GM18907 (cell line): ENCODE data around the gene MEGF11.

Experiments used
- ATAC-seq: cut with Tn5 transposase; IDR thresholded peaks from one replicate; pipeline ENCODE4 v1.9.1; 2021; ENCODE audit warnings: mild to moderate bottlenecking, moderate library complexity; ENCODE audit not compliant: unreplicated experiment

MEGF11 gene

DNA sequence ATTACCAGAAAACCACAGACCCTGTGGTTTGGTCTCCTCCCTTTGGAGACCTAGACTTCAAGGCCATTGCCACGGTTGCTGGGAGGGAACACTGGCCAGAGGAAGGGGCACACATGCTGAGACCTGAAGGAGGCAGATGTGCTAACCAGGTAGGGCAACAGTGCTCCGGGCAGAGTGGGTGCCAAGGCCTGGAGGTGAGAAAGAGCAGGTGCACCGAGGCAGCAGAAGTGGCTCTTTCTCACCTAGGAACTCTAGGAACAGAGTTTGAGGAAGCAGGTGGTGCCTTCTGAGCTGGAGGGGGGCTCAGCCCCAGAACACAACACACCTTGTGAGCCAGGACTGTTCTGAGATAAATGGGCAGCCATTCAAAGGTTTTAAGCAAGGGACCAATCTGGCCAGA lies 106.1 kb downstream of the MEGF11 start:
- no peak for ATAC-seq

DNA sequence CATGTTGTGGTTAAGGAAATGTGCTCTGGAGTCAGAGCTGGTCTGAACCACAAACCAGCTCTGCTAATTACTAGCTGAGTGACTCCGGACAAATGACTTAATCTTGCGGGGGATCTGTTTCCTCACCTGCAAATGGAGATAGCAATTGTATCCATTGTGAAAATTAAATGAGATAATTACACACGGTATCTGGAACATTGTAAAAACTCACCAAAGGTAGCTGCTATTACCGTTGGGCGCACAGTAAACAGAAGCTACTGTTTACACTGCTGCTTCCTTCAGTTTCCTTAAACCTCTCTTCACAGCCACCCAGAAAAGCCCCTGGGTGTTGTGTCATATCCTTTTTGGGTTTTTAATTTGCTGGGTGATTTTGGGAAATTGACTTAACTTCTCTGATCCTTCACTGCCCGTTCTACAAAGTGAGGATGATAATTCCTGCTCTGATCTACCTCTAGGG lies 107.8 kb downstream of the MEGF11 start:
- no peak for ATAC-seq

DNA sequence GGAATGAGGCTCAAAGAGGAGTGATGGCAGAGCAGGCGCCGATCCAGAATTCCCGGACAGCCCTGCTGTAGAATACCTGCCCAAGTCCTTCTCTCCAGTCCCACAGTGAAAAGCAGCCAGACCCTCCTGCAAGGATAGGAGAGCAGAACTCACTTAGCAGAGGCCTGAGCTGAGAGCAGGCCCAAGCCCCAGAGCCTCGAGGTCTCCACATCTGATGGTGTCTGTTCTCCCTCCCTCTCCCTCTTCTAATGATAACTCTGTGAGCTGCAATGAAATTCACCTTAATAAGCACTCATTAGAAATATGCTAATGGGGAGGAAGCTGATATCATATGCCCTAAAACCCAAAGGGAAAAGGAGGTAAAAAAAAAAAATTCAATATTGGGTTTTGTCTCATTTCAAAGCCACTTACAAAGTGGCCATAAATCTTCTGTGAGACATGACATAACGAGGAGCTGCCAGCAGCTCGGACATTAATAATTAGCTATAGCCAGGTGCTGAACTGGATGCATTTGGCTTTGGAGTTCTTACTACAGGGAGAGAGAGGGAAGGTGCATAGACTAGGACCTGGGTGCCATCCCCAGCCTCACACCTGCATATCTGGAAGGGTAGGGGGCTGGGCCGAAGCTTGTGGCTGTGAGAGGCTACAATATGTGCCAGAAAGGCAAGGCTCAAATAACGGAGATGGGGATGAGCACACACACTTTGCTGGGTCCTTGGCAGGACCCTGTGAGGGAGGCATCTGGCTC lies 108.4 kb downstream of the MEGF11 start:
- ATAC-seq = no peak

DNA sequence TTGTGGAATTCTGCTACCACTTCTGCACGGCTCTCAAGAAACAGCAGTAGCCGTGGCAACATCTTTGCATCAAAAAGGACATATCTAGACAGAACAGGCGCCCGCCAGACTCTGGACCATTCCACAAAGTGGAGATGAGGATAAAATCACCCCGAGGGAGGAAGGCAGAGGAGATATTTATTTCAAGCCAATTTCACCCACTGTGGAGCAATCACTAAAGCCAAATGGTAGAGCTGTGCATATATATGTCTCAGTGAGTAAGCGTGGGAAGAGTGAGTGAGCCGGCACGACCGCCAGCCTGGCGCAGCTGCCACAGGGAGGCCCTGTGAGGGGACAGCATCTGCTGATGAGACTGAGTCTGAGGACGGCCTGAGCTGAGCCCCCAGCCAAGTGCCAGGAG lies 111.3 kb downstream of the MEGF11 start:
- no peak for ATAC-seq

DNA sequence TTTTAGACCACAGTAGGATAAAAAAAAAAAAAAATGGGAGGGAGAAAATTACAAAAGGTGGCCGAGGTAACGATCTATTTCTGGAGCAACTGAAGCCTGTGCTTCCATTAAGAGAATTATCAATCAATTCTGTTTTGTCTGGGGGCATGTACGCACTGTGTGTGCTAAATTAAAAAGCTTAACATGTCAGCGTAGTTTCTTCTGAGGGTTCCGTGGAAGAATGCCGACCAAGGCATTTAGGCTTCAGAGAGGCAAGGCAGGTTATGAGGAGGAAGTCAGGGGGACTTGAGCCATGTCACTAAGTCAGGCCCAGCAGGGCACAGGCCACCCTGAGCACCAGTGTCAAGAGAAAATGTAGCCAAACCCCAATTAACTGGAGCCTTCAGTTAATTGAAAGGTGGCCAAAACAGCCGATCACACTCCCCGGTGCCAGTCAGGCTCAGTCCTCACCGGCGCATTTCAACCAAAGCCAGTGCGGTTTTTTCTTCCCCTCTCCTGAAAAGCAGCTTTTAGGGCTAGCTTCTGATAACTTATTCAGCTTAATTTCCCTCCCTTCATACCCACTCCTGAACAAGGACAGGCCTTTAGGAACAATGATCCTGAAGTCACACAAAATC lies 113.9 kb downstream of the MEGF11 start:
- ATAC-seq = no peak

DNA sequence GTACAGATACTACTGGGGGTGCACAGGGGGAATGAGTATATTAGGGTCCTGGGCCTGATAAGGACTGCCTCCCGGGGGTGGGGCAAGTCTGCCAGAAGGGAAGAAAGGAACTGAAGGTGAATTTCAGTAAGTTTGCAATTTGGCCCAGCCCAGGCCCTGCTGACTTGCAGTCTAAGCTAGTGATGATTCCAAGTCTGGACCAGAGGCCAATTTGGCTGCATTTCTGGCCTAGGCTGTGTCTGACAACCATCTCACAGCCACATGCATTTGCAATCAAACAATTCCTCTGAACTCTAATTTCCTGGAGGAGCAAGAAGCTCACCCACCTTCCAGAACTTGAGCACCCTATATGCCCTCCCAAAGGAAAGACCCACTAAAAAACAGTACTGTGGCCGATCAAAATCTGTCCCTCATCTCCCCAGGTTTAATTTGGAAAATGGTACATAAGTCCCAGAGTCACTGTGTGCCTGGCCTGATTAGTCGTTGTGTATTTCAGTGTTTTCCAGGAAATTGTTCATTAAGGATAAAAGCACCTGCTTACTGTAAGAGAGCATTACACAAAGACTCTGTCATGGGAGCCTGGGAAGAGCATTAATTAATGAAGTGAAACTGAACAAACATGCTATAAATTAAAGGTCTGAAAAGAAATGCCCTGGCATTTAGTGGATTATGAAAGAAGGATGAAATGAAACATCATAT lies 114.5 kb downstream of the MEGF11 start:
- ATAC-seq = no peak

DNA sequence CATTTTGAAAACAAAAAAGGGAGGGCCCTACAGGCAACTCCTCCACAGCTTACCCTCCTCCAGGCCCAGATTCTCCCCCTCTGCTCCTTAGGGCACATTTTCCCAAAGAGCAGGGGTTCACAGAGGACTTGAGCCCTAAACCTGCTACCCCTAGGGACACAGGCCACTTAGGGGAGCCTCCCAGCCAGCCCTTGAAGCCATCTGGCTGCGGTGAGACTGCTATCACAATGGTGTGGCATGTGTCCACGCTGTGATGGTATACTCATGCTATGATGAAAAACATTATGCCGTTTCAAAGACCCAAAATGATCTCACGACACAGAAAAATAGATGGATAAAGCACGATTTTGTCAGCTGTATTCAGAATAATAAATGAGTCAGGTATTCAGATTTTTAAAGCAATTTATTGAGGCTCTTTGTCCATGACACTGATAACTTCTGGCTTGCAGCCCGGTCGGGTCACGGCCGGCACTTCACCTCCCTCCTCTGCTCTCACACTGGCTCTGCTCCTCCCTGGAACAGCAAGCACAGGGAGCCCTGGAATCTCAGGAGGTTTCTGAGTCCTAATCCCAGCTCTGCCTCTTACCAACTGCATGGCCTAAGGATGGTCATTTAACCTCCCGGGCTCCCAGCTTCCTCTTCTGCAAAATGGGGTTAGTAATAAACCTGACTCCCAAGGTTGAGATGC lies 115.3 kb downstream of the MEGF11 start:
- no peak for ATAC-seq

DNA sequence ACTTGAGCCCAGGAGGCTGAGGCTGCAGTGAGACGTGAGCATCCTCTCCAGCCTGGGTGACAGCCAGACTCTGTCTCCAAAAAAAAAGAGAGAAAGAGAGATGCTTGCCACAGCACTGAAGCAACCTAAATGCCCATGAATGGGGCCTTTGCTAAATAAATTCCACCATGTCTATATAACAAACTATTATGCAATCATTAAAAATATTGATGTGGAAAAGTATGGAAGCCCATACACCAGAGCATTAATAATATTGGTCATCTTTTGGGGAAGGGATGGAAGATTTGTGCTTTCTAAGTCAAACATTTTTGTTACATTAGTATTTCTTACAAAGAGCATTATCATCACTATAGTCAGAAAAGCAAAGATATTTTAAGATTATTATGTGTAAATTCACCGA lies 116.6 kb downstream of the MEGF11 start:
- no peak for ATAC-seq

DNA sequence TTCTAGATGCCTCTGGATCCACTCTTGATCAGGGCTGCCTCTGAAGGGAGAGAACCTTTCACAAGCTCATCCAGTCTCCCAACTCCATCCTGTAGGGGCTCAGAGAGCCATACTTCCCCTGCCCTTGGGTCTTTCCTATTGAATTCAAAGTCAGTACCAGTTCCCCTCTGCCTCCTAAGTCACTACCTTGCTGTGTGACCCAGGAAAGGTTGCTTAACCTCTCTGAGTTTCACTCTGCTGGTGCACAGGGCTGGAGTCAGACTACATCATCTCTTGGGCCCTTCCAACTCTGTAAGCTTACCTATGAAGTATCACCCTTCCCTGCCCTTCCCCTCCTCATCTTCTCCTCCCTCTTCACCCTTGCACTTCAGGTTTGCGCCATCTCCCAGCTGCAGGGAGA lies 117.9 kb downstream of the MEGF11 start:
- no peak for ATAC-seq

DNA sequence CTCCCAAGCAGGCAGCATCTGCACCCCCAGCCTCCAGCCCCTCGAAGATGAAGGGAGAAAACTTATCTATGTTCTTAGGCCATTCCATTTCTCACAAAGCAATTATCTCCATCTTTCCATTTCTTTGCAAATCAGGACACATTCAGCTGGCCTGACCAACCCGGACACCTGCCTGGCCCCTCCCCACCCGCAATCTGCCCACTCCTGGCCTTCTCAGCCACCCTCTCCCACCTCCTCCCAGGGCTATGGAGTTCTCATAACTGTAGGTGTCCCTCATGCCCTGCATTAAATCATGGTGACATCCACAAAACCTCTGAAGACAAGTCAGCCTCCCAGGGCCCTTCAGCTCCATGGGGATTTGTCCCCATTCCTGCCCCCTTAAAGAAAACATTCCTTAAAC lies 119.3 kb downstream of the MEGF11 start:
- no peak for ATAC-seq

DNA sequence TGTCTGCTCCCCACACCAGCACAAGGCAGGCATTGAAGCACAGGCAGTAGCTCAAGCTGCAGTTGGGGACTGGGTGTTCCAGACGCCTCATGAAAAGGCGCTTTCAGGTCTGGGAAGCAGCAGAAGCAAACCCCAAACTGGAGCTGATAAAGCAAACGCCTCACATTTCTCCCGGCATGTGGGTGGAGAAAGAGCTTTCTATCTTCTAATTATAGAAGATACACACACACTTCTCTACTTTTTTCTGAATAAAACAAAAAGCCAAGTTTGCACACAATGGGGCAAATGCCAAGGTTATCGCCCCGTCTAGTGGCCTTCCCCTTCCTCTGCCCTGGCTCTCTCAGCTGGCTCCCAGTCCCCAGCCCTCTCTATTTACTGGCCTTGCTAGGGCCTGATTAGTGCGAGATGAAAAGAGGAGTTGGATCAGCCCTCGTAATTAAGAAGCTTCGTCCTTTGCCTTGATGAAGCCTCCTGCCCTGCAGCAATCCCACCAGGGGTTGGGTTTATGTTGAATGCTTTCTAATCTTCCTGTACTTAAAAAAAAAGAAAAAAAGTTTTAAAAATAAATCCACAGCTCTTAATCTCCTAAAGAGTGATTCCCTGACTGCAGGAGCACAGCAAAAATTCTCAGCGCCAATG lies 120.2 kb downstream of the MEGF11 start:
- ATAC-seq = no peak

DNA sequence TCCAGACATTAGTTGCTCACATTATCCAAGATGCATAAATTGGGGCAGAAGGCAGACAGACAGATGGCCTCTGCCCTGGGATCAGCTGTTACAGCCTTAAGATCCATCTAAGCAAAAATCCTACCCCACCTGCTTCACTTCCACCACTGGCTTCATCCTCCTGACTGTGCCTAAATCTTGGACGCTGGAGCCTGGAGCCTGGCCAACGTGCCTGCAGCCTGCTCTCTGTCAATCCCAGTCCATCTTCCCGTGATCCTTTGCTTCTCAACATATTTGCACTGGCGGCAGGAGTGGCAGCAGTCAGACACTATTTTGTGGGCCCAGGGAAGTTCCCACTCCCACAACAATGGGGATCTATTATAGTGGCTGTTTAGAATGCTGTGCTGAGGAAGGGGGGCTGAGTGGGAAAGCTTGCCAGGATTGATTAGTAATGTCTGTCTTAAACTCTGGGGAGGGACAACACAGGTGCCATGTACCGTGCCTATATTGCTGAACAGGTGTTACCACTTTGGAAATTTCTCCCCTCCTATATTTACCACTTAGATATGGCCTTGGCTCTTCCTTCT lies 121.2 kb downstream of the MEGF11 start:
- ATAC-seq = no peak

DNA sequence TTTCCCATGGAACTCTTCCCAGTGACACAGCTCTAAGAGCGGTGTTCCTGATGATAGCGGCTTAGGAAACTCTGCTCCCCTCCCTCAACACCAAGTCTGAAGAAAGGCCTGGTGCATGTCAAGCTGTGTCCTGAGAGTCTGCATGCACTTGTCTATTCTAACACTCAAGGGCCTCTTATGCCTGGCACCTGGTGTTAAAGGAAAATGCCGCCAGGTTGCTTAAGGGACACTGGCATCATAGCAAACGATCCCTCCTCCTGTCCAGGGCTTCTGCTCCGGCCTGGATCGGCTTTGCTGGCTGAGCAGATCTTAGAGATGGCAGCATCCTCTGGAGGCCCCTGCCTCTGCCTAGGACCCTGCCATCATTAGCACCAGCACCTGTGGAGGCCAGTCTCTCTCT lies 121.7 kb downstream of the MEGF11 start:
- ATAC-seq = no peak

DNA sequence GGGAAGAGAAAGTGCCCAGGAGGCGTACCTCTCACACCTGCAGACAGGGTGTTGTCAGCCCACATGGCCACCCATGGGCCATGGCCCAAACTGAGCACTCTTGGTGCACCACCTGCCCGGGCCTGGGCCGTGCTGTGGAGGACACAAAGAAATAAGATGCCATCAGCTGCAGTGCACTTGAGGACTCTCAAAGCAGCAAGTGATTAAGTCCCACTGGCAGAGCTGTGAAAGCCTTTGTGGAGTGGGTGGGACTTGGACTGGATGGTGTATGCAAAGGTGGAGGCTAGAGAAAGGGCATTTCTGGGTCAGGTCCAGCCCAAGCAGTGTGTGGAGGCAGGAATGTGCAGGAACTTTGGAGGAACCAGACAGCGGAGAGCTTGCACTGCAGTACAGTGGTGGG lies 122.3 kb downstream of the MEGF11 start:
- ATAC-seq = no peak

DNA sequence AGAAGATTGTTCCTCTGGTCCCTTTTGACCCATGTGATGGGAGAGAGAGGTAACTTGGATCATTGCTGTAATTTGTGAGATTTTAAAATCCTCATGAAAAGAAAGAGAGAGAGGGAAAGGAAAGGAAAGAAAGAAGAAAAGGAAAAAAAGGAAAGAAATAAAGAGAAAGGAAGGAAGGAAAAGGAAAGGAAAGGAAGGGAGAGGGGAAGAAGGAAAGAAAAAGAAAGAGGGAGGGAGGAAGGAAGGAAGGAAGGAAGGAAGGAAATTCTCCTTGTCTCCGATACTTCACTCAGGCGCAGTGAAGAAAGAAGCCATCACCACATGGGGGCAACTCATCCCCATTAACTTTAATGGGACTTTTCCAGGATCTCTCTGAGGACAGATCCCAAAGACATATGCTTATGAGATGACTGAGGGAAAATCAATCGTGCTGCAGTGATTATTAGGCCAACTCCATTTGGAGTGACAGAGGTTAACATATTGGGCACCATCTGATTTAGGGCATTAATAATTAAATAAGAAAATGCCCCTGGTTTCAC lies 123.0 kb downstream of the MEGF11 start:
- no peak for ATAC-seq

DNA sequence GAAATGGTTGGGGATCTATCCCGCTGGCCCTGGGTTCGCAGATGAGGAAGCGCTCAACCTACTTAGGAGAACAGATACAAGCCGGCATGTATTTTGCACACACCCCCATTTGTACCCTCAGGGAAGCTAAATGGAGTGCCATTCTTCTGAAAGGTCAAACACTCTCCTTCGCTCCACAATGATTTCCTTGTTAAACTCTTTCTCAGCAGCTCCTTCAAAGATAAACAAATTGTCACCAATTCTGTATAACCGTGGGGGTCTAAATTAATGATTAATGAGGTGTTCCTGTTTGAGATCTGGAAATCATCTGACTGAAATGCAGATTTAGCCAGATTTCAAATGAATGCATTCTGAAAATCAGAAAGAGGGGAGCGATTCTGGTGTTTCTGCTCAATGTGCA lies 124.0 kb downstream of the MEGF11 start:
- no peak for ATAC-seq

DNA sequence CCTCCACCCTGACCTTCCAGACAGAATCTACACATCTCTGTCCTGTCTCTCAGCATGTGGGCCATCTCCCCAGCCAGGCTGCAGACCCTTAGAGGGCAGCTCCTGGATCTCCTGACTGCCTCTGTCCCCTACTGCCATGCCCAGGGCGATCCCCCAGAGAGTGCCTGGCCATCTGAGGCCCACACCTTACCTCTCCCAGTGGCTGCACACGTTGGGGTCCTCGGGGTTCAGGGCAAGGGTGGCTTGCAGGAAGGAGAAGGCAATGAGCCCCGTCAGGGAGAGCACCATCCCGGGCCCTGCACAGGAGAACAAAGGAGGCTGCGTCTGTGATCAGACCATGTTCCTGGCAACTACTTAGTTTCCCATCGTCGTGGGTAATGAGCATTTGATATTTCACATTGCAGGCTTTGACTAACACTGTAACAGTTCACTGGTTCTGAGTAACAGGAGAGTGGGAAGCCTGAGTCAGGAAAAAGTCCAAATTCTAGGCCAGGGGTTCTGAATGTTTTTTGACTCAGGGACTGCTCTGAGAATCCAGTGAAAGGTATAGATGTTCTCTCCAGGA lies 125.4 kb downstream of the MEGF11 start:
- ATAC-seq = no peak

DNA sequence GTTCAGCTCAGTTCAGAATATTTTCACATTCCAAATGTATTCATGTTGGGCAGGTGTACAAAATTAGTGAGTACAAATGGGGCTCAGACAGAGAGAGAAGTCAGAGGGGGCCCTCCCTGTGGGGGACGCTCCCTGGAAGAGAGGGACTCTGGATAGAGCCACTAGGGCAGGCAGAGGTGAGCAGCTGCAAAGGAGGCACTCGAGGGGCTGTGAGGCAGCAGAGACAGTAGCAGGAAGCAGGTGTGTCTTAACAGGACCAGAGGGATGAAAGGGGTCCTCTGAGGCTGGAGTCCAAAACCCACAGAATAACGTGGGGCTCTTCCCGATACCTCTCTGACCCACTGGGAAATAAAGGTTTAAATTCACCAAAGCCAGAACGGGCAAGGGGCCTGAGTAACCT lies 127.1 kb downstream of the MEGF11 start:
- no peak for ATAC-seq

DNA sequence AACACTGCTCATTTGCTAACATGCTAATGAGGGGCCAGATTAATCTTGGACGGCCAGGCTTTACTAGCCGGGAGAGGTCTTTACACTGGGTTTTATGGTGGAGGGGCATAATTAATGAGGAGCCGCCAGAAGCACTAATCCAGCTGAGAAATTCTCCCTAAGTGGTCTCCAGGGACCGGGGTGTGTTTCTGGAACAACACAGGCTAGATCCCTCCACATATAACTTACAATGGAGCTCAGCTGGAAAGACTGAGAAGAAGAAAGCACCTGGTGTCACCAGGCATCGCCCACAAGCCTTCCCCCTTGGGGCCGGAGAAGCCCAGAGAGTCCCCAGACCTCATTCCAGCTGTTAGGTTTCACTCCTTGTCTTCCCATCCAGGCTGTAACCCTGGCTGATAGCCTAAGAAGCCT lies 127.5 kb downstream of the MEGF11 start:
- no peak for ATAC-seq

DNA sequence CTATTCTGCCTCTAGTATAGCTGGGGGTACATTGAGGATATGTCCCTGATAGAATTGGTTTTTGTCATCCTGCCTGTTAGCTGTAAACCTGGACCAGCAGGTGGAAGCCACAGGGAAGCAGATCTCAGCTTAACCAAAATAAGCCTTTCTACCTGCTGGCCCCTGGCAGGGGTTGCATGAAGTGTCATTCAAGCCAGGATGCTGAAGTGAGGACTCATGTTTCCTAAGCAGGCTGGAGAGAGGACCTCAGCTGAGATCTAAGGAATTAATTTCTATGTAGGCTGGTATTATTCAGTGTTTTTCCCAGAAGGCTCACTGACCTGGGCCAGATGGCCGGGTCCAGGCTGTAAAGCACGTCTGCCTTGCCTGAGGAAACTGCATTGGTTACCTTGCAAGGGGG lies 128.9 kb downstream of the MEGF11 start:
- no peak for ATAC-seq
